ENCODE measurements around the gene ZNF813.
A peak's percentile ranks its signal among the peaks of the same experiment; 100 is the strongest.

DNA sequence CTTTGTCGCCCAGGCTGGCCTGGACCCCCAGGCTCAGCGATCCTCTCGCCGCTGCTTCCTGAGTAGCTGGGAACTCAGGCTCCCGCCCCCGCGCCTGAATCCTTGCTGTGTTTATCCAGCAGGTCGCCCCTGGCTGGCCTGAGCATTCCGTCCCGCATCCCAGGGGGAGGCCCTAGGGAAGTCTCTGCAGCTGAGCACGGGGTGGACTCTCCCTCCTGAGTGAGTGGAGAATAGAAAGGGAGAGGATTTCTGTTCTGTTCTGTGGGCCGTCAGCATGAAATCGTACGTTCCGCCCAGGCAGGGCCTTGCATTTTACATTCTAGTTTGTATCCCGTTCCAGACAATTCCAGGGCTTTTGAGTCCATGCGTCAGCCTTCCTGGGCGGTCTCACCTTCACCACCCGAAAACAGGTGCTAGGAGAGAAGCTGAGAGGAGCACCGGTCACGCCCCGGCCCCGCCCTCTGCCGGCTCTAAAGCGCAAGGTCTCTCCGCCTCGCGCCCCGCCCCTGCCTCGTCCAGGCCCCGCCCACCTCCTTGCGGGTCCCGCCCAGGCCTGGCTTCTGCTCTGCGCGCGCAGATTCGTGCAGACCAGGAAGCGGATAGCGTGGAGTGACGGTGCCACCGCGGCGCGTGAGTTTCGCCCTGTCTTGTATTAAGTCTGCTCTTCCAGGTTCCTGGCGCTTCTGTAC is 36.0 kb upstream of the ZNF813 start, which contains the start of gene ZNF761:
- TF ChIP-seq POLR2A (IDR thresholded peaks at IDR 0.05; ENCODE audit: low read length) = peak; percentile 82
- TF ChIP-seq CTCF (IDR thresholded peaks at IDR 0.05) = no peak
- no peak for TF ChIP-seq RAD21 (conservative IDR thresholded peaks at IDR 0.05 in 1 of 2, IDR thresholded peaks at IDR 0.05 in 1 of 2)
- TF ChIP-seq, protein P1, sequence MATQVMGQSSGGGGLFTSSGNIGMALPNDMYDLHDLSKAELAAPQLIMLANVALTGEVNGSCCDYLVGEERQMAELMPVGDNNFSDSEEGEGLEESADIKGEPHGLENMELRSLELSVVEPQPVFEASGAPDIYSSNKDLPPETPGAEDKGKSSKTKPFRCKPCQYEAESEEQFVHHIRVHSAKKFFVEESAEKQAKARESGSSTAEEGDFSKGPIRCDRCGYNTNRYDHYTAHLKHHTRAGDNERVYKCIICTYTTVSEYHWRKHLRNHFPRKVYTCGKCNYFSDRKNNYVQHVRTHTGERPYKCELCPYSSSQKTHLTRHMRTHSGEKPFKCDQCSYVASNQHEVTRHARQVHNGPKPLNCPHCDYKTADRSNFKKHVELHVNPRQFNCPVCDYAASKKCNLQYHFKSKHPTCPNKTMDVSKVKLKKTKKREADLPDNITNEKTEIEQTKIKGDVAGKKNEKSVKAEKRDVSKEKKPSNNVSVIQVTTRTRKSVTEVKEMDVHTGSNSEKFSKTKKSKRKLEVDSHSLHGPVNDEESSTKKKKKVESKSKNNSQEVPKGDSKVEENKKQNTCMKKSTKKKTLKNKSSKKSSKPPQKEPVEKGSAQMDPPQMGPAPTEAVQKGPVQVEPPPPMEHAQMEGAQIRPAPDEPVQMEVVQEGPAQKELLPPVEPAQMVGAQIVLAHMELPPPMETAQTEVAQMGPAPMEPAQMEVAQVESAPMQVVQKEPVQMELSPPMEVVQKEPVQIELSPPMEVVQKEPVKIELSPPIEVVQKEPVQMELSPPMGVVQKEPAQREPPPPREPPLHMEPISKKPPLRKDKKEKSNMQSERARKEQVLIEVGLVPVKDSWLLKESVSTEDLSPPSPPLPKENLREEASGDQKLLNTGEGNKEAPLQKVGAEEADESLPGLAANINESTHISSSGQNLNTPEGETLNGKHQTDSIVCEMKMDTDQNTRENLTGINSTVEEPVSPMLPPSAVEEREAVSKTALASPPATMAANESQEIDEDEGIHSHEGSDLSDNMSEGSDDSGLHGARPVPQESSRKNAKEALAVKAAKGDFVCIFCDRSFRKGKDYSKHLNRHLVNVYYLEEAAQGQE (IDR thresholded peaks at IDR 0.05) = no peak
- TF ChIP-seq ZC3H11A (IDR thresholded peaks at IDR 0.05) = no peak
- no peak for TF ChIP-seq CHD4 (IDR thresholded peaks at IDR 0.05; ENCODE audit: borderline replicate concordance)
- TF ChIP-seq RCOR1 (IDR thresholded peaks at IDR 0.05; ENCODE audit: low read depth, low read length) = no peak
- TF ChIP-seq, protein P2, sequence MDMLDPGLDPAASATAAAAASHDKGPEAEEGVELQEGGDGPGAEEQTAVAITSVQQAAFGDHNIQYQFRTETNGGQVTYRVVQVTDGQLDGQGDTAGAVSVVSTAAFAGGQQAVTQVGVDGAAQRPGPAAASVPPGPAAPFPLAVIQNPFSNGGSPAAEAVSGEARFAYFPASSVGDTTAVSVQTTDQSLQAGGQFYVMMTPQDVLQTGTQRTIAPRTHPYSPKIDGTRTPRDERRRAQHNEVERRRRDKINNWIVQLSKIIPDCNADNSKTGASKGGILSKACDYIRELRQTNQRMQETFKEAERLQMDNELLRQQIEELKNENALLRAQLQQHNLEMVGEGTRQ (IDR thresholded peaks at IDR 0.05) = no peak
- no peak for TF ChIP-seq HDAC2 (IDR thresholded peaks at IDR 0.05)
- no peak for TF ChIP-seq ESRRA (IDR thresholded peaks at IDR 0.05; ENCODE audit: borderline replicate concordance, low read length)
